Astrocyte of the spinal cord (primary cell): ENCODE results near the gene PHRF1.

ENCODE experiments used
- DNase-seq: peaks from one replicate; pipeline ENCODE4 v3.0.0; 2011; ENCODE audit warnings: low read depth, low spot score
- H3K4me3 ChIP-seq: 2 replicates; pipeline ENCODE4 v1.5.1; 2011; ENCODE audit warnings: low read depth, mild to moderate bottlenecking, low read length, moderate library complexity
- CTCF ChIP-seq: IDR thresholded peaks from 2 replicates; pipeline ENCODE4 v1.5.1; 2012; ENCODE audit warnings: low read depth, mild to moderate bottlenecking, low read length, inconsistent platforms
- in situ Hi-C: cut with HindIII; loops from 2 replicates; pipeline ENCODE4 v1.10.0; 2017; ENCODE audit warnings: low sequenced_read_pairs

Gene PHRF1

DNA sequence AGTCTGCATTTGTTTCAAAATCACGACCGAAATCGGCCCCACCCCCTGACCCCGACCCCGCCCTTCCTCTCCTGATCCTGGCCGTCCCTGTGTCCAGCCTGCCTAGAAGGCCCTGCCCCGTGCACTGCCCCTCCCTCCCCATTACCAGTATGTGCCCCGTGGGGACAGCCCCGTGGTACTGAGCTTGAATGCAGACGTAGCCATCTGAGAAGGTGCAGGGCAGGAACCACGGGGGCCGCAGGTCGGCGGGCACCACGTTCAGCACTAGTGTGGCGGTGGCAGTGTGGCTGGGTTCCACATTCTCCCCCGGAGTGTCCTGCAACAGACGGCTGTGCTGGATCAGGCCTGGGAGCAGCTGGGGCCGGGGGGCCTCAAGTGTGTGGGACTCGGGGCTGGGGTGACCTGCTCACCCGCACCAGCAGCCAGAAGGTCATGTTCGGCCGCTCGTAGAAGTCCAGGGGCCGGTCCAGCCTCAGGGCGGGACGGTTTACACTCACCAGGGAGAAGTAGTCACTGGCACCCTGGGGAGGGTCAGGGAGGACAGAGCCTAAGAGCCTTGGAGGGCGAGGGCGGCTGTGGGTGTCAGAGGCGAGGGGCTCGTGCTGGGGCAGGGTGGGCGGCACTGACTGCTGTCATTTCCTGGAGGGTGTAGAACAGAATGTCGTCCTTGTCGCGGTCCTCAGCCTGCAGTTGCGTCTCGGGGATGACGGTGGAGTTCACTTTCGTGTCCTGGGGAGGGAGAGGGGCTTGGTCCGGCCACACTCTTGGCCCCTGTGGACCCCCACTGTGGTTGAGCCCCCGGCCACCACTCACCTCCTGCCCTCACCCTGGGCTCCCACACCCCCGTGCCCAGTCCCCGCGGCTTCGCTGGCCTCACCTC is 44.9 kb downstream of the PHRF1 start:
- in situ Hi-C loops: no loop called here
- DNase-seq: no peak

DNA sequence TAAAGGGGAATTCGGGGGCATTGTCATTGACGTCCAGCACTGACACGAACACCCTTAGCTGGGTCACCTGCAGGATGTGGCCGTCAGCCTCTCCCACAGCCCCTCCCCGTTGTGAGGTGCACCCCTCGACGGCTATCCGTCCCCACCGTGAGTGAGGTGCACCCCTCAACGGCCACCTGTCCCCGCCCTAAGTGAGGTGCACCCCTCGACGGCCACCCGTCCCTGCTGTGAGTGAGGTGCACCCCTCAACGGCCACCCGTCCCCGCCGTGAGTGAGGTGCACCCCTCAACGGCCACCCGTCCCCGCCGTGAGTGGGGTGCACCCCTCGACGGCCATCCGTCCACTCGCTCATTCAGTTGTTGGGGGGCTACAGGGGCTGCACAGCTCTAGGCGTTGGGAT is 45.6 kb downstream of the PHRF1 start:
- no peak for DNase-seq
- TF ChIP-seq CTCF: no peak
- in situ Hi-C loops: no loop called here
- H3K4me3 ChIP-seq: no peak overlapping the region

More for the DNA sequence above, 44.9 kb downstream of the PHRF1 start:
- H3K4me3 ChIP-seq: no peak overlapping the region
- no peak for TF ChIP-seq CTCF

GRCh38 chr11:623349-623869 is 47.1 kb downstream of the PHRF1 start:
- TF ChIP-seq CTCF: no peak
- H3K4me3 ChIP-seq: no peak overlapping the region
- in situ Hi-C loops: no loop called here
- DNase-seq: no peak

GRCh38 chr11:623999-624704 is 47.9 kb downstream of the PHRF1 start:
- no peak for DNase-seq
- TF ChIP-seq CTCF: no peak
- in situ Hi-C loops: no loop called here
- no peak overlapping the region for H3K4me3 ChIP-seq

GRCh38 chr11:624705-625635 is 48.7 kb downstream of the PHRF1 start, which contains the start of gene CDHR5:
TSS of gene CDHR5 (minus strand) at chr11:624955. CDS start at chr11:624902, 53 bp downstream.
- TF ChIP-seq CTCF: no peak
- in situ Hi-C loops: no loop called here
- no peak within 1 kb of the TSS for H3K4me3 ChIP-seq
- no peak for DNase-seq
